Astrocyte (in vitro differentiated cells and primary cell): ENCODE measurements around the gene GJA4.

ENCODE experiments used
- EZH2 ChIP-seq: IDR thresholded peaks from 2 replicates; pipeline ENCODE4 v1.6.1; 2012; ENCODE audit warnings: mild to moderate bottlenecking, low read length, inconsistent platforms; ENCODE audit not compliant: insufficient read depth
- TF ChIP-seq, protein P1 (sequence below): IDR thresholded peaks from 2 replicates; pipeline ENCODE4 v1.5.1; 2011; ENCODE audit warnings: low read depth, mild to moderate bottlenecking, inconsistent platforms, low read length, moderate library complexity; ENCODE audit not compliant: insufficient read depth

DNA sequence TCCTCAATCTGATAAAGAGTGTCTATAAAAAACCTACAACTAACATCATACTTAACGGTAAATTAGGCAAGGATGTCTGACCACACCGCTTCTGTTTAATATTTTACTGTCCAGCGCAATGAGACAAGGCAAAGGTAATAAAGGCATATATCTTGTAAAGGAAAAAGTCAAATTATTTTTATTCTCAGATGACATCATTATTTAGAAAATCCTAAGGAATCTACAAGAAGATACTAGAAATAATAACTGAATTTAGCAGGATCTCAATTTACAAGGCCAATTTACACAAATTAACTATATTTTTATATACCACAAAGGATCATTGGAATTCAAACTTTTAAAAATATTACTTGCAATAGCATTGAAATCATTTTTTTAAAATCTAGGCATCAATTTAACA, 29.4 kb downstream of the GJA4 start:
- TF ChIP-seq, protein P1, sequence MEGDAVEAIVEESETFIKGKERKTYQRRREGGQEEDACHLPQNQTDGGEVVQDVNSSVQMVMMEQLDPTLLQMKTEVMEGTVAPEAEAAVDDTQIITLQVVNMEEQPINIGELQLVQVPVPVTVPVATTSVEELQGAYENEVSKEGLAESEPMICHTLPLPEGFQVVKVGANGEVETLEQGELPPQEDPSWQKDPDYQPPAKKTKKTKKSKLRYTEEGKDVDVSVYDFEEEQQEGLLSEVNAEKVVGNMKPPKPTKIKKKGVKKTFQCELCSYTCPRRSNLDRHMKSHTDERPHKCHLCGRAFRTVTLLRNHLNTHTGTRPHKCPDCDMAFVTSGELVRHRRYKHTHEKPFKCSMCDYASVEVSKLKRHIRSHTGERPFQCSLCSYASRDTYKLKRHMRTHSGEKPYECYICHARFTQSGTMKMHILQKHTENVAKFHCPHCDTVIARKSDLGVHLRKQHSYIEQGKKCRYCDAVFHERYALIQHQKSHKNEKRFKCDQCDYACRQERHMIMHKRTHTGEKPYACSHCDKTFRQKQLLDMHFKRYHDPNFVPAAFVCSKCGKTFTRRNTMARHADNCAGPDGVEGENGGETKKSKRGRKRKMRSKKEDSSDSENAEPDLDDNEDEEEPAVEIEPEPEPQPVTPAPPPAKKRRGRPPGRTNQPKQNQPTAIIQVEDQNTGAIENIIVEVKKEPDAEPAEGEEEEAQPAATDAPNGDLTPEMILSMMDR: no peak
- TF ChIP-seq EZH2: no peak
